KMS-11 (cell line): Measurements from ENCODE around the gene RNF166.

ENCODE experiments used
- H2AFZ ChIP-seq: fragments of 200-600 bp; sonication (generic); 2 replicates; pipeline ENCODE4 v1.6.1; 2016; ENCODE audit warnings: antibody characterized with exemption, mixed run types, low read depth
- H3K27ac ChIP-seq: fragments of 200-600 bp; sonication (generic); 2 replicates; pipeline ENCODE4 v1.6.1; 2016; ENCODE audit warnings: mild to moderate bottlenecking, mixed run types
- H3K27me3 ChIP-seq: fragments of 200-600 bp; sonication (generic); 2 replicates; pipeline ENCODE4 v1.6.1; 2017; ENCODE audit warnings: mild to moderate bottlenecking, low read depth, mixed run types, moderate library complexity; ENCODE audit not compliant: insufficient read depth
- H3K36me3 ChIP-seq: fragments of 200-600 bp; sonication (generic); 2 replicates; pipeline ENCODE4 v1.6.1; 2017; ENCODE audit warnings: mild to moderate bottlenecking, mixed run types; ENCODE audit not compliant: insufficient read depth
- H3K4me1 ChIP-seq: fragments of 200-600 bp; sonication (generic); 2 replicates; pipeline ENCODE4 v1.6.1; 2016; ENCODE audit warnings: mild to moderate bottlenecking, low read depth, mixed run types; ENCODE audit not compliant: poor library complexity, severe bottlenecking
- H3K4me2 ChIP-seq: fragments of 200-600 bp; sonication (generic); 2 replicates; pipeline ENCODE4 v1.7.0; 2016; ENCODE audit warnings: mild to moderate bottlenecking, mixed run types
- H3K4me3 ChIP-seq: fragments of 200-600 bp; sonication (generic); IDR thresholded peaks from 2 replicates; pipeline ENCODE4 v1.6.1; 2017; ENCODE audit warnings: low read depth, low read length, mixed read lengths; ENCODE audit not compliant: insufficient read depth
- H3K79me2 ChIP-seq: fragments of 200-600 bp; sonication (generic); 2 replicates; pipeline ENCODE4 v1.6.1; 2016; ENCODE audit warnings: low read depth, mixed run types; ENCODE audit not compliant: insufficient read depth
- H3K9ac ChIP-seq: fragments of 200-600 bp; sonication (generic); 2 replicates; pipeline ENCODE4 v1.6.1; 2016; ENCODE audit warnings: mild to moderate bottlenecking, mixed run types
- H4K20me1 ChIP-seq: fragments of 200-600 bp; sonication (generic); 2 replicates; pipeline ENCODE4 v1.6.1; 2016; ENCODE audit warnings: mild to moderate bottlenecking, mixed run types; ENCODE audit not compliant: insufficient read depth
- TF ChIP-seq, protein P1 (sequence below): fragments of 200-600 bp; sonication (generic); conservative IDR thresholded peaks from 2 replicates; pipeline ENCODE4 v1.6.1; 2017; ENCODE audit warnings: low read depth, mild to moderate bottlenecking, antibody characterized with exemption, low read length, moderate library complexity, mixed read lengths

The RNF166 gene

DNA sequence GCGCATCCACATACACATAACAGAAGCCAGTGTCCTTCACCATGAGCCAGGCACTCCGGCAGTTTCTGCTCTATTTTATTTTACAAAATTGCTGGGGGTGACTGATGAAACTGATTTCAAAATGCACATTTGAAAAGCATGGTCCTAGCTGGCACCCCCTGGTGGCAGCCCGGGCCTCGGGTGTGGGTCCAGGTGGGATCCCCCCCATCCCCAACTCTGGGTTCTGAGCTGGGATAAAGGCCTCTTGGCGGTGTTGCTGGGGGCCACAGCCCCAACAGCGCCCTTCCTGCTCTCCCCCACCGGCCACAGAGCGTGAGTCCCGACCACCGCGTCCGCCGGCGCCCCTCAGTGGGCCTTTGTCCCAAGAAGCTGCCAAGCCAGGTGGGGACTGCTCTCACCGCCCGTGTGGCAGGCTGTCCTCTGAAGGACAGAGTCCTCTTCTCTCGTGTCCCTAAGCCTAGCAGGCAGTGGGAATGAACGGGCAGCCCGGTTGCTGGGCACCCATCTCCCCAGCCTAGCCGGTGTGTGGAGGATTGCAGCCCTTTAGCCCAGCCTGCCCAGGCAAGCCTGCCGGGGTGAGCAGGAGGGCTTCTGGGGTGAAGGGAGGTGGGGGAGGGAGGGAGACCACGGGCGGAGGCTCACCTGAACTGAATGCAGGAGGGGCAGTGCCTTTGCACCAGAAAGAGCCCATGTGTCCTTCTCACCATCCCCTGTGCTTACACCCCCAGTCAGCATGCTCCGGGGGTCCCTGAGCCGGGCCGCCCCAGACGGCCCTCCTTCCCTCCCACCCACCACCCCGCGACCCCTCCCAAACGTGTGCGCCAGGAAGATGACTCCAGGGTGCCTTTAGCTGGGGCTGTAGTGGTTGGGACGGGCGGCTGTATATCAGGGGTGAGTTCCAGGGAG lies 20.8 kb downstream of the RNF166 start:
- no peaks in the 10 kb centered on the region for H4K20me1 ChIP-seq
- H3K27ac ChIP-seq, result no peak overlapping the region
- no peak overlapping the region for H3K4me3 ChIP-seq
- no peaks in the 10 kb centered on the region for H3K36me3 ChIP-seq
- H2AFZ ChIP-seq, result peak overlapping the region; percentile 81
- peak overlapping the region; percentile 92 for H3K4me2 ChIP-seq
- peak overlapping the region; percentile 11; the same call in 1 of the 2 replicates for H3K9ac ChIP-seq
- TF ChIP-seq, protein P1, sequence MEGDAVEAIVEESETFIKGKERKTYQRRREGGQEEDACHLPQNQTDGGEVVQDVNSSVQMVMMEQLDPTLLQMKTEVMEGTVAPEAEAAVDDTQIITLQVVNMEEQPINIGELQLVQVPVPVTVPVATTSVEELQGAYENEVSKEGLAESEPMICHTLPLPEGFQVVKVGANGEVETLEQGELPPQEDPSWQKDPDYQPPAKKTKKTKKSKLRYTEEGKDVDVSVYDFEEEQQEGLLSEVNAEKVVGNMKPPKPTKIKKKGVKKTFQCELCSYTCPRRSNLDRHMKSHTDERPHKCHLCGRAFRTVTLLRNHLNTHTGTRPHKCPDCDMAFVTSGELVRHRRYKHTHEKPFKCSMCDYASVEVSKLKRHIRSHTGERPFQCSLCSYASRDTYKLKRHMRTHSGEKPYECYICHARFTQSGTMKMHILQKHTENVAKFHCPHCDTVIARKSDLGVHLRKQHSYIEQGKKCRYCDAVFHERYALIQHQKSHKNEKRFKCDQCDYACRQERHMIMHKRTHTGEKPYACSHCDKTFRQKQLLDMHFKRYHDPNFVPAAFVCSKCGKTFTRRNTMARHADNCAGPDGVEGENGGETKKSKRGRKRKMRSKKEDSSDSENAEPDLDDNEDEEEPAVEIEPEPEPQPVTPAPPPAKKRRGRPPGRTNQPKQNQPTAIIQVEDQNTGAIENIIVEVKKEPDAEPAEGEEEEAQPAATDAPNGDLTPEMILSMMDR, result peak; percentile 60
- no peaks in the 10 kb centered on the region for H3K79me2 ChIP-seq
- H3K4me1 ChIP-seq, result peaks cover 54% of the 10 kb centered on the region
- H3K27me3 ChIP-seq, result peaks cover 20% of the 10 kb centered on the region; the same call in 1 of the 2 replicates

DNA sequence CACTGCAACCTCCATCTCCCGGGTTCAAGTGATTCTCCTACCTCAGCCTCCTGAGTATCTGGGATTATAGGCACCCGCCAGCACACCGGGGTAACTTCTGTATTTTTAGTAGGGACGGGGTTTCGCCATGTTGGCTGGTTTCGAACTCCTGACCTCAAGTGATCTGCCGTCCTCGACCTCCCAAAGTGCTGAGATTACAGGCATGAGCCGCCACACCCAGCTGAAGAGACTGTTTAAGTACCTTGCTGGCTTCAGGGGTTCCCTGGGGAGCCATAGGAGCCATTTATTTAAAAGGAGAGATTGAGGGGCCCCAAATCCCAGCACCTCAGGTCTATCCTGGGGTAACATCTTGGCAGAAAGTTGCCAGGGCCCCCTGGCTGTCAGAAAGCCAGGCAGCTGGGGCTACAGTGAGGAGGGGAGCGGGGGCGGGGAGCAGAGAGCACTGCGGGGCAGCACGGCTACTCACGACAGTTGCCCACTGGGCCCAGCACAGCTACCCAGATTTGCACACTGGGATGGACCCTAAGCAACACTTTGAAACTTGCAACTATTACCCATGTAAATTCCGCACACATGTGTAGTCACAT lies 21.5 kb downstream of the RNF166 start:
- Histone ChIP-seq H3K27me3 (peaks cover 19% of the 10 kb centered on the region; the same call in 1 of the 2 replicates), H3K4me3 (no peak overlapping the region), H3K36me3 (no peaks in the 10 kb centered on the region), H3K4me1 (peaks cover 61% of the 10 kb centered on the region), H2AFZ (no peak overlapping the region), H4K20me1 (no peaks in the 10 kb centered on the region), H3K79me2 (no peaks in the 10 kb centered on the region), H3K4me2 (peak overlapping the region; percentile 92; the same call in 1 of the 2 replicates), H3K27ac (no peak overlapping the region), H3K9ac (no peak overlapping the region)
- TF ChIP-seq, protein P1, result no peak

GRCh38 chr16:88681709-88682451 lies 24.3 kb downstream of the RNF166 start:
- Histone ChIP-seq H3K27me3 (peaks cover 2% of the 10 kb centered on the region; the same call in 1 of the 2 replicates), H3K9ac (peak overlapping the region; percentile 3; the same call in 1 of the 2 replicates), H3K4me3 (no peak overlapping the region), H3K27ac (peak overlapping the region; percentile 17; the same call in 1 of the 2 replicates), H3K4me1 (peaks cover 60% of the 10 kb centered on the region), H2AFZ (peak overlapping the region; percentile 42), H3K36me3 (no peaks in the 10 kb centered on the region), H3K4me2 (peak overlapping the region; percentile 73), H4K20me1 (no peaks in the 10 kb centered on the region), H3K79me2 (no peaks in the 10 kb centered on the region)
- TF ChIP-seq, protein P1, result no peak

GRCh38 chr16:88681084-88681680 lies 25.0 kb downstream of the RNF166 start:
- H3K4me1 ChIP-seq, result peaks cover 56% of the 10 kb centered on the region
- peak overlapping the region; percentile 42 for H2AFZ ChIP-seq
- H3K4me3 ChIP-seq, result no peak overlapping the region

More at GRCh38 chr16:88681084-88681680, 25.0 kb downstream of the RNF166 start:
- Histone ChIP-seq H4K20me1 (no peaks in the 10 kb centered on the region), H3K27ac (peak overlapping the region; percentile 17; the same call in 1 of the 2 replicates), H3K36me3 (no peaks in the 10 kb centered on the region), H3K79me2 (no peaks in the 10 kb centered on the region), H3K4me2 (peak overlapping the region; percentile 73), H3K27me3 (no peaks in the 10 kb centered on the region; the same call in 1 of the 2 replicates), H3K9ac (peak overlapping the region; percentile 3; the same call in 1 of the 2 replicates)
- TF ChIP-seq, protein P1, result peak; percentile 66; the same call in 1 of the 2 replicates
